GF-D8 (cell line): ENCODE results near the gene SIX6.
"Not testable (repeated sequence)": the region's sequence is repeated elsewhere in the genome, so short reads cannot be mapped to it uniquely, and the experiment has no call there.

Experiments
- DNase-seq: peaks from one replicate; lab custom pipeline; 2025; lab: John Stamatoyannopoulos, UW

SIX6 gene

GRCh38 chr14:60508707-60509437 lies at the start of gene SIX6:
Gene SIX6, plus strand, starts transcription at chr14:60509146. Its CDS starts 253 bp downstream, at chr14:60509399.
- no peak for DNase-seq

DNA sequence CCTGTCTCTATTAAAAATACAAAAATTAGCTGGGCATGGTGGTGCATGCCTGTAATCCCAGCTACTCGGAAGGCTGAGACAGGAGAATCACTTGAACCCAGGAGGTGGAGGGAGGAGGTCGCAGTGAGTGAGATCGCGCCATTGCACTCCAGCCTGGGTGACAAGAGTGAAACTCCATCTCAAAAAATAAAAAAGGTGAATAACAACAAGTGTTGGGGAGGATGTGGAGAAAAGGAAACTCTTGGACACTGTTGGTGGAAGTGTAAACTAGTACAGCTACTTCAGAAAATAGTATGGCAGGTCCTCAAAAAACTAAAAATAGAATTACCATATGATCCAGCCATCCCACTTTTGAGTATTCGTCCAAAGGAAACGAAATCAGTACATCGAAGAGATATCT lies 28.7 kb upstream of the SIX6 start:
- not testable (repeated sequence) for DNase-seq

GRCh38 chr14:60482743-60483142 lies 26.2 kb upstream of the SIX6 start:
- DNase-seq: no peak

DNA sequence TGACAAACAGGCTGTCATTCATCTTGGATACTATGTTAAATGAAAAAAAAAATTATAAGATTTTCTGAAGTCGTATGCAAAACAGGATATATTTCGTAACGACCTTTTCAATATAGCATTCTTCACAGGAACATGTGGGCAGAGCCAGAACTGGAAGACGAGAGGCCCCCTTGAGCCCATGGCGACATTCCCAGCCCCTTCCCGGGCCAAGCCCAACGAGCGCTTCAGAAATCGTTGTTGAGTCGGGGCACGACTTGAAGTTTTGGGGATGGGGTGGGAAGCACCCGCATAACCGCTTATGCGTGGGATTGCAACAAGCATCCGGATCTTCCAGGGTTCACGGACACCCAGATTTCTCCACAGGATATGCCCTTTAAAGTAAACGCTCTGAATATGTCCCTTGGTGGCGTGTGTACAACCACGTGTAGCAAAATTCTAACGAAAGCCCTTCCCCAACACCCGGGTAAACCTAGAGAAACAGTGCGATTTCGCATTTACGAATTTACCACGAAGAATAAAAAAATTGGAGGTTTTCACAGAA lies 23.8 kb upstream of the SIX6 start:
- no peak for DNase-seq

- DNase-seq: no peak
Measured at GRCh38 chr14:60485598-60486251, 23.2 kb upstream of the SIX6 start, which contains the start of gene C14orf39. Gene C14orf39, minus strand, starts transcription at chr14:60486063. Its CDS starts 985 bp downstream, at chr14:60485078.

DNA sequence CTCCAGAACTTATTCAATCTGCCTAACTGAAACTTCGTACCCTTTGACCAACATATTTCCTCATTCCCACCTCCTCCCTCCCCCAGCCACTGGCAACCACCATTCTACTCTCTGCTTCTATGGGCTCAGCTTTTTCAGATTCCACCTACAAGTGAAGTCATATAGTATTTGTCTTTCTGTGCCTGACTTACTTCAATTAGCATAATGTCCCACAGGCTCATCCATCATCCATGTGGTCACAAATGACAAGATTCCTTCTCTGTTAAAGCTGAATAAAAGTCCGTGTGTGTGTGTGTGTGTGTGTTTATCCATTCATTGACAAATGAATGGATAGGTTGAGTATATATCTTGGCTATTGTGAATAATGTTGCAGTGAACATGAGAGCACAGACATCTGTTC lies 21.7 kb upstream of the SIX6 start:
- no peak for DNase-seq

GRCh38 chr14:60488175-60488574 lies 20.8 kb upstream of the SIX6 start:
- no peak for DNase-seq

DNA sequence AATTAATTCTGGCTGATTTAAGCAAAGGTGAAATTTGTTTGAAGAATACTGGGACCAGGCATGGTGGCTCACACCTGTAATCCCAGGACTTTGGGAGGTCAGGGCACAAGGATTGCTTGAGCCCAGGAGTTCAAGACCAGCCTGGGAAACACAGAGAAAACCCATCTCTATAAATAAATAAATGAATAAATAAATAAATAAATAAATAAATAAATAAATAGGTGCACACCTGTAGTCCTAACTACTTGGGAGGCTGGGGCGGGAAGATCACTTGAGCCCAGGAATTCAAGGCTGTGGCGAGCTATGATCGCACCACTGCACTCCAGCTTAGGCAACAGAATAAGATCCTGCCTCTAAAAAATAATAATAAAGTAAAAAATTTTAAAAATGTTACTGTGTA lies 18.7 kb upstream of the SIX6 start:
- DNase-seq: no peak

DNA sequence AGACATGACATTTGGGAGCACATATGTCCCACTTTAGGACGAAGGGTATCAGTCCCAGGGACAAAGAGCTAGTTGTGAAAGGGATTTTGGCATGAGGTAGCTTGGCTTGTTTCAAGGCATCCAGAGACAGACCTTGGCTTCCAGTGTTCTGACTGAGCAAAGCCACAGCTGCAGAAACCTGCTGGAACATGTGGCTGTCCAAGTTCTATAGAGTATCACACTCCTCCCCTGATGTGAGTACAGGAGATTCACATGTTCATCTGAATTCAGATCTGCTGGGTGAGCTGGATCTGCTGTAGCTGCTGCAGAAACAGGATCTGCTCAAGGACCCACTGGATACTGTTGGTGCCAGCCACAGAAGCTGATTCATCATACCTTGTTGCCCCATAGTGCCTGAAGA lies 13.0 kb upstream of the SIX6 start:
- DNase-seq: no peak

DNA sequence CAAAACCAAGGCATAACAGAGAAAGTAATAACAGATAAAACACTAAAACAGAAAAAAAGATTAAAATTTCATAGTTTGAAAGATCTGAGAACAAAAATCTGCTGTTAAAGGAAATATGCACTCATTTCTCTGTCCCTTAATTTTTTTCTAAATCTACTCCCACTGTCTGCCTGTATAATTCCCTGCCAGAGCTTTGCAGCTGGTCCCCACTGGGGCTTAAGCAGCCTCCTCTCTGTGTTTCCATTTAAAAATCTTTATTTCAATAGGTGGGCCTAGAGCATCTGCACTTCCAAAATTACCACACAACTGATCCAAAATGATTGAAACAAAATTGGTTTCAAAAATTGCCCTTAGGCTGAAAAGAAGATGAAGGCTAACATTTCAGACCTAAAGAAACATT lies 6.4 kb upstream of the SIX6 start:
- DNase-seq: no peak

GRCh38 chr14:60505448-60505847 lies 3.5 kb upstream of the SIX6 start:
- no peak for DNase-seq

GRCh38 chr14:60506010-60506409 lies 2.9 kb upstream of the SIX6 start:
- DNase-seq: no peak

DNA sequence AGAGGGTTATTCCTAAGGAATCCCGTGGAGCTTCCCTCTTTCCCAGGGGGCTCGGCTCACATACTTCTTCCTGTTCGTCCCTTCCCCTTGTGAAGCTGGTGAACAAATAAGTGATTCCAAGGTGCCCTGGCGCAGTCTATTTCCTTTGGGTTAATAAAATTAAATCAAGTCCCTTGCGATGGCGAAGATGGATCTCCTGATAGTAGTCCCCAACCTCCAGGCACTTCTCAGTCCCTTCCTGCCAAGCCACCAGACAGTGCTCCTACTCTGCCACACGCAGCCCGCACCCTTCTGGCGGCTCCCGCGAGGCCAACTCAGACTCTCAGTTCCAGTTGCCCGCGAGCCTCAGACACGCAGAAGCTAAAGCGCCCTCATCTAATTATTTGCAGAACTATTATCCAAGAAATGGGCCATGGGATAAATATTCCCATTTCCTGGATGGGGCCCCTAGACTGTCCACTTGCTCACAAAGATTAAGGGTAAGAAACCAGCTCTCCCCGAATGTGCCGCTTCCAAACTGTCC lies 2.4 kb upstream of the SIX6 start:
- no peak for DNase-seq

DNA sequence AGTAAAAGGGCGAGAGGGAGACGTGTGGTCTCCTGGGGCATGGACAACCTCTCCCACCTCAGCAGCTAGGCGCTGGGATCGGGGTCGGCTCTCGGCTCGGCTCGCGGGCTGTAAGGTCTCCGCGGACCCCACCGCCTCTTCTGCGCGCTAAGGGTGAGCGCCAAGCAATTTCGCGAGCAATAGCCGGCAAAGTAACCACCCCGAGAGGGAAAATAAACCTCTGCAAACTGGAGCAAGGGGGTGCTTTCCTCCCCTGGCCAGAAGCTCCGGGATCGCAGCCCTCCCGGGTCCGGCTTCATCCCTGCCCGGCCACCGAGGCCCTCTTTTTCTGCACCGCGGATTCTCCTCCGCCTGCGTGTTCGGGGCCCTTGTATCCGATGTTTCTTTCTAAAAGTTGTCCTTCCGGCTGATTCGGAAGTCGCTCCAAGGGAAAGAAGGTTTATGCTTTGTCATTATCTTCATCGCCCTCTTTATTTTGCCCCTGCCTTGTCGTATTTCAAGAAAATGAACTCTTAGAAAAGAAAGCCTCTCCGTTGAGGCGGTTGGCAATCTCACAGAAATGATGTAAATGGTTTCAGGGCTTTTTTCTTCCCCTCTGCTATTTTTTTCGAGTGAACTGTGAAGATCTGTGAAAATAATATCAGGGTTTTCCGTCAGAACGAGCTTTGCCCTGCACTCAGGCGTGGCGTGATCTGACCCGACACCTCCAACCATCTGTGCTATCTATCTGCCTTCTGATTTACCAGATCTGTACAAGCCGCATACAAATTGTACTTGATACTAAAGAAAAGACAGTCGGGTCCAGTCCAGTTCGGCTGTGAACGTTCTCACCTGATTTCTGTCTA lies 1.7 kb upstream of the SIX6 start:
- DNase-seq: no peak

DNA sequence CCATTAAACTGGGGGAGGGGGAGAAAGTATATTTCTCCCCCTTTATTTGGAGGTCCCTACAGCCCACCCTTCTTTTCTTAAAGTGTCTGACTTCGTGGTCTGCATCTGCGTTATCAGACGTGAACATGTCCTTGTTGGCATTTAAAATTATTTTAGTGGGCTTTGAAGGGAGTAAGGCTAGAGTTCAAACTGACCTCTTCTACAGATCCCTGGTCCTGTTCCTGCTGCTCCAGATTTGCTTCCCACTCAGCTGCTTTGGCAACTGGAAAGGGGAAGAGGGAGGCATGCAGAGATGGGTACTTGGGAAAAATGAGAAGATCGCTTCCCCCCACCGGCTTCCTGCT lies 611 bp upstream of the SIX6 start:
- DNase-seq: no peak

- DNase-seq: no peak
Measured at GRCh38 chr14:60509438-60510253, 700 bp downstream of the SIX6 start.

DNA sequence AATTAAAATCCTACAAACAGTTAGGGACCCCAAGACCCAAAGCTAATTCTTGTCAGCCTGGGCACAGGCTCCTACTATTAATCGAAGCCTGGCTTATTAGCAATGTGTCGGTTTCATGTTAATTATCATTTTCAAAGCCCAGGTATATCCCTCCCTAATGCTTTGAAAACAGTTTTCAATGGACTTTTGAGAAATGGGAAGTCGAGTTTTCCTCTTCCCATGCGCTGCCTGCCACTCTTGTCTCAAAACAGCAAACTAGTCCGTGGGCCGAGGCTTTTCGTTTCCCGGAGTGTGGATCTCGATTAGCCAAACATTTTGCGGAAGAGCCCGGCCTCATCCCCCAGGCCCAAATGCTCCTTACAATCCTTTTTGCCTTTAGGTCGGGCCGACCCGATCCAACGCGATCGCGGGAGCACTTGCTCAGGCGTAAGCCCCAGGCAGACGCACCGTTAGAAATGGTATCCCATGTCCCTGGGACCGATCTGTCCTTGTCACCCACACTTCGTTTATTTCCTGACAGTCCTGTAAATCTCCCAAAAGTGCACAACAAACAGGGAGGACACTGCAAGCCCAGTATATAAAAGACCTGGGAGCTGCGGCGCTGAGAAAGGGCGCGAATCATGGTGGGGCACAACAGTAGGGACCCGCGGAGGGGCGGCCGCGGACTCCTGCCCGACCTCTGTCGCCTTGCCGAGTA lies 1.5 kb downstream of the SIX6 start:
- no peak for DNase-seq

- no peak for DNase-seq
Measured at GRCh38 chr14:60510951-60511599, 2.1 kb downstream of the SIX6 start.

GRCh38 chr14:60512126-60512525 lies 3.2 kb downstream of the SIX6 start:
- no peak for DNase-seq

DNA sequence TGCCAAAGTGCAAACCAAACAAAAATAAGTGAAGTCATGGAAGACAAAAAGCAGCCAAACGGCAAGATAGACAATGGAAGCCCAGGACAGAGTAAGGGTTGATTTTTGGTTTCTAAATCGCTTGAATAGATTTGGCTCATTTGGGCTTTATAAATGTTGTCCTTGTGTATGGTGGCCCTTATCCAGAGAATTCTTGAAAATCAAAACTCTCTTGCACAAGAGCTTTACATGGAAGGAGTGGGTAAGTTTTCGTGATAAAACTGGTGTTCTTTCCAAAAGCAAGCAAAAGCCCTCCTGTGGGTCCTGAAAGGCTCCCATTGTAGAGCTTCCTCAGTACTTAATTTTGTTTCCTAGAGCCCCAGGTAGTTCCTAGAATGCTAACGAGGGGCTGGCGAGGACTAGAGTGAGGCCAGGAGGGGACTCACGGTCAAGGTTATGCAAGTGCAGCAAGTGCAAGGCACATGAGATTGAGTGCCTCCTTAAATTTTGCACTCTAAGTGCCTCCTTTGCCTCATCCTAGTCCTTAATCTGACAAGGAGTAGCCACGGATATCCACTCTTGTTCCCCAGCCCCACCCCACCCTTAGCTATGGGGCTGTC lies 4.1 kb downstream of the SIX6 start:
- no peak for DNase-seq
